ENCODE data around the gene FKBP2.

The FKBP2 gene

DNA sequence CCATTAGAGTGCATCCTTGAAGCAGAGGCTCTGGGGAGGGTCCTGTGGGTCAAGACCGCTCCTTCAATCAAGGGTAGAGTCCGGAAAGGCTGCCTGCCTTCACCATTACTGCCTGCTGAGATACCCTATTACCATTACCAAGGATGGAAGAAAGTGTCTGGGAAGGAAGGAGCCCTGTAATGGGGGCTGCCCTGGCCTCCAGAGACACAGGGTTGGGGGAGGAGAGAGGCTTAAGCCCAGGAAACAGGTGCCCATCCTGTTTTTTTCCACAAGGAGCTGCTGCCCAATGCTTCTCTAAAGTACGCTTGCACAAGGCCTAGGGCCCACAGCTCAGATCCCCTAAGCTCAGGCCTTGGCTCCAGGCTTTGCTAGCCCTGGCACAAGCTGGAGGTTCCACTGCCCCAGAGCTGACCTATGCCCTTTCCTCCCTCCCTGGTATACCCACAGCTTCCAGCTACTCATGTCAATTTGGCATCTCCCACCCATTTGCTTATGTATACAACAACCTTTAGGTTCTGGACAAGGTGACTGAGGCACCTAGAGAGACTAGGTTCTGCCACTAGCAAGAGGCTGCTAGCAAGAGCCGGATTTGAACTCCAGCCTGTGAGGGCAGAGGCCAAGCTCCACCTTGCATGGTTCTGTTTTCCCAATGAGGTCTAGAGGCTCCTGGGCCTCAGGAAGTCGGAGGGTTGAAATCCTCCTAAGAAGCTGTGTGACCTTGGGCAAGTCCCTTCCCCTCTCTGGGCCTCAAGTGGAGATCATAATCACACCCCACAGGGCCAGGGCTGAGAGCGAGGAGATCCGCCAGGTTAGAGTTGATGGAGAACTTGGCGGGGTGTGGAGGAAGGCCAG, 8.9 kb downstream of the FKBP2 start:
- no peak for DNase-seq (ENCODE audit: low read depth)

DNA sequence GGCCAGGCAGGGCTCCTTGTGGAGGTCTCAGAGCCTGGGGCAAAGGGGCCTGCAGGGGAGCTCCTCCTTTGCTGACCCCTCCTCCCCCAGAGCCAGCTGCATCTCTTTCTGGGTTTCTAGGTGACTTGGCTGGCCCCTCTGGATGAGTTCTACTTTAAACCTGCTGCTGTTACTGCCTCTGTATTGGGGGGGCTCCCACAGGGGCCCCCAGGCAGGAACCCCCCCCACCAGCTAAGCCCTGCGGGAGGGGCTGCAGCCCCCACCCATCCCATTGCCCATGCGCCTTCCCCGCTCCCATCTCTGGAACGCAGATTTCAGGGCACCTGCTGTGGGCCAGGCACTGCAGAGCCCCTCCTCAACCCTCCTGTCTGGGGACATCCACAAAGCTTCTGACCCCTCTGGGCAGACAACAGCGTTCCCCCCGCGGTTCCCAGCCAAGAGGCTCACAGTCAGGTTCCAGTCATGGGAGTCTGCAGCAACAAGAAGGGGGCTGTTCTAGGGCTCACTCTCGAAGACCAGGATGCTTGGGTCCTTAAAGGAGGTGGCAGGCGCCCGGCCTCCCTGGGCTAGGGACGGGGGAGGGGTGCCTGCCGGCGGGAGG, 9.6 kb downstream of the FKBP2 start:
- no peak for DNase-seq (ENCODE audit: low read depth)

DNA sequence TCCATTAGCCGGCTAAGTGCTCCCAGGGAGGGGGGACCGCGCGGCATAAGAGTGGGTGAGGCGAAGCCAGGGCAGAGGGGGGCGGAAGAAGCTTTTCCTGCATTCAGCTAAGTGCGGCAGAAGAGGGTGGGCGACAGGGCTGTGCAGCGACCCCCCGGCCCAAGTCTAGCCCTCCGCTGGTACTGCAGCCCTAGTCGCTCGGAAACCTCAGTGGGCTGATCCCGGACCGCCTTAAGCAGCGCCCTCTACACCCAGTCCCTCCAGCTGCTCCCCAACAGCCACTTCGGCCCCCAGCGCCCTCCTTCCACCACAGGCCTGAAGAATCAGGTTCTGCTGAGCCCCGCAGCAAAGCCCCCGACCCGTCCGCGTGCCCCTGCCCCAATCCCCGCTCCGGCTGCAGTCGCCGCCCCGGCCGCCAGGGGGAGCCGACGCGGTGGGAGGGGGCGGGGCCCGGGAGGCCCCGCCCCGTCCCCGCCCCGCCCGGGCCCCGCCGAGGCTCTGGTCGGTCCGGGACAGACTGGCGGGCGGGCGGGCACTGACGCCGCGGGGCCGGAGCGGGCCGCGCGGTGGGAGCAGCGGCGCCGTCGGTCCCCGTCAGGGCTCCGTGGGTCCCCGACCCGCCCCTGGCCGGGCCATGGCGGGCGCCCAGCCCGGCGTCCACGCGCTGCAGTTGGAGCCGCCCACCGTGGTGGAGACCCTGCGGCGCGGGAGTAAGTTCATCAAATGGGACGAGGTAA, 10.3 kb downstream of the FKBP2 start, which contains the start of gene PLCB3:
Gene PLCB3, plus strand, starts transcription at position 515 of the 737 bp plus-strand sequence. Its CDS starts 120 bp downstream, at position 635.
- no peak for DNase-seq (ENCODE audit: low read depth)

GRCh38 chr11:64251753-64252002, 10.8 kb downstream of the FKBP2 start:
- DNase-seq (ENCODE audit: low read depth), result no peak

GRCh38 chr11:64252003-64252872, 11.3 kb downstream of the FKBP2 start:
- no peak for DNase-seq (ENCODE audit: low read depth)

- no peak for DNase-seq (ENCODE audit: low read depth)
Measured at GRCh38 chr11:64253043-64253442, 12.1 kb downstream of the FKBP2 start.

GRCh38 chr11:64253481-64253880, 12.6 kb downstream of the FKBP2 start:
- no peak for DNase-seq (ENCODE audit: low read depth)

DNA sequence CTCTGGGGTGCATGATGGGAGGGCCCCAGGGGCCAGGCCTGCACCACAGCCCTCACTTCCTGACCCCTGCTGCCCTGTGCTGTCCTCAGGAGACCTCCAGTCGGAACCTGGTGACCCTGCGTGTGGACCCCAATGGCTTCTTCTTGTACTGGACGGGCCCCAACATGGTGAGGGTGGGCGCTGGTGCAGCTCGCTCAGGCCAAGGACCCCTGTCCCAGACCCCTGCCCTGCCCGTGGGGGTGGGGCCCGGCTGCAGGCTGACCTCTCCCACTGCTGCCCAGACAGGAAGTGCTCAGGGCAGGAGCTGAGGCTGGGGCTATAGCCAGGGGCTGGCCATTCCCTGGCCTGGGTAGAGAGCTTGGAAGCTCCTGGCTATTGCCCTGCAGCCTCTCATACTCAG, 13.4 kb downstream of the FKBP2 start:
- DNase-seq (ENCODE audit: low read depth), result no peak

- no peak for DNase-seq (ENCODE audit: low read depth)
Measured at GRCh38 chr11:64255135-64256128, 14.5 kb downstream of the FKBP2 start.

DNA sequence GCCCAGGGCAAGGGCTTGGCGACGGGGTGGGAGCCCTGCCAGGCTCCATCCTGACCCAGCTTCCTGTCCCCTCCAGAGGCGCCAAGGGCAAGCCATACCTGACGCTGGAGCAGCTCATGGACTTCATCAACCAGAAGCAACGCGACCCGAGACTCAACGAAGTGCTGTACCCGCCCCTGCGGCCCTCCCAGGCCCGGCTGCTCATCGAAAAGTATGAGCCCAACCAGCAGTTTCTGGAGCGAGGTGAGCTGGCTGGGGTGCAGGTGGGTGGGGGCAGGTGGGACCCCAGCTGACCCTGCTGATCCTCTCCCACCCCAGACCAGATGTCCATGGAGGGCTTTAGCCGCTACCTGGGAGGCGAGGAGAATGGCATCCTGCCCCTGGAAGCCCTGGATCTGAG, 15.4 kb downstream of the FKBP2 start:
- no peak for DNase-seq (ENCODE audit: low read depth)

GRCh38 chr11:64258356-64258755, 17.5 kb downstream of the FKBP2 start:
- no peak for DNase-seq (ENCODE audit: low read depth)

GRCh38 chr11:64258946-64259532, 18.1 kb downstream of the FKBP2 start:
- DNase-seq (ENCODE audit: low read depth), result no peak

DNA sequence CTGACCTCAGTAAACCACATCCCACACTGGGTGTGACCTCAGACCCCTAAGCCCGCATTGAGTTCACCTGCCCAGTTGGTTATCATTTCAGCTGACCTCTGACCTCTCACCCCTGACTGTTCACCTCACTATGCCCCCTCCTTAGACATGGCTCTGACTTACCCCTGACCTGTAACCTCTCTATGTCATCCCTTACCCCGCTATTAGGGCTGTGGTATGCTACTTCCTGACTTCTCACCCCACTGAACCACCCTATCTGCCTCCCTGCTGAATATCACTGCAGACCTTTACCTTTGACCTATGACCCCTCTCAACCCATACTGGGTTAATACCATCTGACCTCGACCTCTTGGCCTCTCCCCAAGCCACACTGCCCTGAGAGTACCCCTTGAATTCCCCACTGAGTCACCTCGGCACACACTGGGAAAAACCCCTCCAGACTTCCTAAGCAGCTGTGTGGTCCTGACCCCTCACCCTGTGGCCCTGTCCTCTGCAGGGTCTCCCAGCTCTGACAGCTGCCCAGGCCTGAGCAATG, 18.7 kb downstream of the FKBP2 start:
- no peak for DNase-seq (ENCODE audit: low read depth)

DNA sequence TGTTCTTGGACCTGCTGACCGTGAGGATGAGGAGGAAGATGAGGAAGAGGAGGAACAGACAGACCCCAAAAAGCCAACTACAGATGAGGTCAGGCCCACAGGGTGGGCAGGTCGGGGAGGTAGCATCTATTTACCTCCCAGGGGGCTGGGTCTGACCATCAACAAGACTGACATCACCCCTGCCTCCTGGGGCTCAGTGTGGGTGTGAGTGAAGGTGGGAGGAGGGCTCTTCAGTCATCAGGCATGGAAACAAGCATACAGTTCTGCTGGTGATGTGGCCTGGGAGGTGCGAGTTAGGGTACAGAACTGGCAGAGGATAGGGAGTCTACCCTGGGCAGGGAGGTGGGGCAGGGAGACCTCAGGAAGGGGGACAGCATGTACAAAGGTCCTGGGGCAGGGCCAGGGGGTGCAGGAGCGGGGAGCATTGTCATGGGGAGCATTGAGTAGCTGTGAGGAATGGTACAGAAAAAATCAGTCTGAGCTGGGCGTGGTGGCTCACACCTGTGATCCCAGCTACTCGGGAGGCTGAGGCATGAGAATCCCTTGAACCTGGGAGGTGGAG, 19.3 kb downstream of the FKBP2 start:
- DNase-seq (ENCODE audit: low read depth), result no peak

DNA sequence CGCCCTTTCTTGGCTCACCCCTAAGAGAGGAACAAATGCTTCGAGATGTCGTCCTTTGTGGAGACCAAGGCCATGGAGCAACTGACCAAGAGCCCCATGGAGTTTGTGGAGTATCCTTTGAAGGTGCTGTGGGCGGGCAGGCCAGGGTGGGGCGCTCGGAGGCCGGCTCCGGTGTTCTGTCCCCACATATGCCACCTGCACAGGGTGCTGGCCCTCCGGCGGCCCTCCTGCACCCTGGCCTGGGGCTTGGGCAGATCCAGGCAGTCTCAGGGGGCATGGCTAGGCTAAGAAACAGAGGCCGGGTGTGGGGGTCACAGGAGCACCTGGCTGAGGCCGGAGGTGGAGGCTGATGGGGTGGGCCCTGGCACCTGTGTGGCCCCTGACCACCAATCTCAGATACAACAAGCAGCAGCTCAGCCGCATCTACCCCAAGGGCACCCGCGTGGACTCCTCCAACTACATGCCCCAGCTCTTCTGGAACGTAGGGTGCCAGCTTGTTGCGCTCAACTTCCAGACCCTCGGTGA, 20.7 kb downstream of the FKBP2 start:
- no peak for DNase-seq (ENCODE audit: low read depth)

- no peak for DNase-seq (ENCODE audit: low read depth)
Measured at GRCh38 chr11:64262271-64263002, 21.5 kb downstream of the FKBP2 start.

GRCh38 chr11:64263021-64263946, 22.4 kb downstream of the FKBP2 start:
- no peak for DNase-seq (ENCODE audit: low read depth)

DNA sequence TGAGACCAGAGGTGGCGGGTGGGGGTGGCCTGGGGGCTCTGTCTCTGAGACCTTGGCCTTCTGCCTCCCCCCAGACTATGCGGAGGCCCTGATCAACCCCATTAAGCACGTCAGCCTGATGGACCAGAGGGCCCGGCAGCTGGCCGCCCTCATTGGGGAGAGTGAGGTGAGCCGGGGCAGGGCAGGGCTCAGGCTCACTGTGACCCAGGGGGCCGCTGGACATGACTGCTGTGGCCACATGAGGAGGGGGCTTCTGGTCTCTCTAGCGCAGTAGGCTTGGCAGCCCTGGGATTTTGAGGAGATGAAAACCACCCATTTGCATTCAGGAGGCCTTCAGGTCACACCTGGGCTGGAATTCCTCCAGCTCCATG, 23.0 kb downstream of the FKBP2 start:
- no peak for DNase-seq (ENCODE audit: low read depth)
